ENCODE measurements around the gene NXPH3.

DNA sequence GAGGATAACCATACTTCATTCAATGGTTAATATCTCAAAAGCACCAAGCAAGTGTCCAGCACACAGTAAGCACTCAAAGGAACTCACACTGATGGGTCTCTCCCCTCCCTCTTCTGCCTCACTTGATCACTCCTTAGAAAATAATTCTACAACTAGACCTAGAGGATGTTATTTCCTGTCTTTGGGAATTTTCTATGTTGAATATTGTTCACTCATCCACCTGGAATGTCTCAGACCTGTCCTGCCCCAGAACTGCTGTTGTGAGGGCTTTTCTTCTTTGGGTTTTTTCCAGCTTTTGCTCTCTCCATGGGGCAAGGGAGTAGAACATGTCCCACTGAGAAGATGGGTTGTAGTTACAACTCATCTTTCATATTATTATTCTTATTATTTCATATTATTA lies 25.3 kb downstream of the NXPH3 start:
- no peak for TF ChIP-seq SPI1 (IDR thresholded peaks at IDR 0.05; ENCODE audit: borderline replicate concordance, low read depth)
- TF ChIP-seq, protein P1, sequence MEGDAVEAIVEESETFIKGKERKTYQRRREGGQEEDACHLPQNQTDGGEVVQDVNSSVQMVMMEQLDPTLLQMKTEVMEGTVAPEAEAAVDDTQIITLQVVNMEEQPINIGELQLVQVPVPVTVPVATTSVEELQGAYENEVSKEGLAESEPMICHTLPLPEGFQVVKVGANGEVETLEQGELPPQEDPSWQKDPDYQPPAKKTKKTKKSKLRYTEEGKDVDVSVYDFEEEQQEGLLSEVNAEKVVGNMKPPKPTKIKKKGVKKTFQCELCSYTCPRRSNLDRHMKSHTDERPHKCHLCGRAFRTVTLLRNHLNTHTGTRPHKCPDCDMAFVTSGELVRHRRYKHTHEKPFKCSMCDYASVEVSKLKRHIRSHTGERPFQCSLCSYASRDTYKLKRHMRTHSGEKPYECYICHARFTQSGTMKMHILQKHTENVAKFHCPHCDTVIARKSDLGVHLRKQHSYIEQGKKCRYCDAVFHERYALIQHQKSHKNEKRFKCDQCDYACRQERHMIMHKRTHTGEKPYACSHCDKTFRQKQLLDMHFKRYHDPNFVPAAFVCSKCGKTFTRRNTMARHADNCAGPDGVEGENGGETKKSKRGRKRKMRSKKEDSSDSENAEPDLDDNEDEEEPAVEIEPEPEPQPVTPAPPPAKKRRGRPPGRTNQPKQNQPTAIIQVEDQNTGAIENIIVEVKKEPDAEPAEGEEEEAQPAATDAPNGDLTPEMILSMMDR (IDR thresholded peaks at IDR 0.05; ENCODE audit: insufficient read depth, low read length): no peak

Data from HL-60 (cell line).